OCI-LY1 (cell line): ENCODE data around the gene RAB8B.

ENCODE experiments used
- EZH2 ChIP-seq: fragments of 200-600 bp; sonication (generic), shearing (Covaris generic); IDR thresholded peaks from 2 replicates; pipeline ENCODE4 v1.8.0; 2017; ENCODE audit warnings: borderline replicate concordance, mixed run types, mild to moderate bottlenecking, antibody characterized with exemption, low read length, moderate library complexity, mixed read lengths
- TF ChIP-seq, protein P1 (sequence below): fragments of 200-600 bp; sonication (generic), shearing (Covaris generic); IDR thresholded peaks from 2 replicates; pipeline ENCODE4 v1.5.1; 2017; ENCODE audit warnings: mild to moderate bottlenecking, antibody characterized with exemption, low read length, moderate library complexity, mixed read lengths

DNA sequence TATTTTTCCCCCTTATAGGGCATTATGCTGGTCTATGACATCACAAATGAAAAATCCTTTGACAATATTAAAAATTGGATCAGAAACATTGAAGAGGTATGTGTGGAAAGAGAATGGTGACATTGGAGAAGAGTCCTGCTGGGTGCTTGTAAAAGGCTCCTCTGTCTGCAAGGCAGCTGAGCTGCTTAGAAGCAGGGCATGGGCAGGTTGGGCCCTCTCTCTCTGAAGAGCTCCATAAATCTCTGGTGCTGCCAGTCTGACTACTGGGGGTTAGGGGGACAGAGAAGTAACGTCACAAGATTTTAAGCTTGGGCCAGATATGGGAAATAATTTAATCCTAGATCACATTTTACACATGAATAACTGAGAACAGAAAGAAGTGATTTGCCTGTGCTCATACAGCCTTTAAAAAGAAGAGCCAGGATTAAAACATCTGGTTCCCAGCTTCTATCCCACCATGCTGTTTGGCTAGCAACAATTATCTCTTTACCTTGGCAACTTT is 66.1 kb downstream of the RAB8B start:
- TF ChIP-seq, protein P1, sequence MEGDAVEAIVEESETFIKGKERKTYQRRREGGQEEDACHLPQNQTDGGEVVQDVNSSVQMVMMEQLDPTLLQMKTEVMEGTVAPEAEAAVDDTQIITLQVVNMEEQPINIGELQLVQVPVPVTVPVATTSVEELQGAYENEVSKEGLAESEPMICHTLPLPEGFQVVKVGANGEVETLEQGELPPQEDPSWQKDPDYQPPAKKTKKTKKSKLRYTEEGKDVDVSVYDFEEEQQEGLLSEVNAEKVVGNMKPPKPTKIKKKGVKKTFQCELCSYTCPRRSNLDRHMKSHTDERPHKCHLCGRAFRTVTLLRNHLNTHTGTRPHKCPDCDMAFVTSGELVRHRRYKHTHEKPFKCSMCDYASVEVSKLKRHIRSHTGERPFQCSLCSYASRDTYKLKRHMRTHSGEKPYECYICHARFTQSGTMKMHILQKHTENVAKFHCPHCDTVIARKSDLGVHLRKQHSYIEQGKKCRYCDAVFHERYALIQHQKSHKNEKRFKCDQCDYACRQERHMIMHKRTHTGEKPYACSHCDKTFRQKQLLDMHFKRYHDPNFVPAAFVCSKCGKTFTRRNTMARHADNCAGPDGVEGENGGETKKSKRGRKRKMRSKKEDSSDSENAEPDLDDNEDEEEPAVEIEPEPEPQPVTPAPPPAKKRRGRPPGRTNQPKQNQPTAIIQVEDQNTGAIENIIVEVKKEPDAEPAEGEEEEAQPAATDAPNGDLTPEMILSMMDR = no peak
- no peak for TF ChIP-seq EZH2
